Uterus (tissue), 4 donors: ENCODE results near the gene BRD7. TPM values are rescaled to one million over a fixed set of nuclear protein-coding genes. Genes with fewer than 3 reads are reported as not detected.

Experiments
- DNase-seq, 2 donors: peaks; one replicate each; pipeline ENCODE4 v3.0.0-alpha.2; 2019 to 2020
- H3K27ac ChIP-seq, 2 donors: fragments of 200-600 bp; sonication (generic); 1 replicate in 1 of 2; 2 replicates in 1 of 2; pipeline ENCODE4 v1.5.1; 2016 to 2018
- H3K27me3 ChIP-seq, 2 donors: fragments of 200-600 bp; sonication (generic); one replicate each; pipeline ENCODE4 v1.5.1; 2018 to 2019; ENCODE audit warnings: control low read depth in 1 of 2
- H3K36me3 ChIP-seq, 2 donors: fragments of 200-600 bp; sonication (generic); one replicate each; pipeline ENCODE4 v1.5.1; 2019; ENCODE audit warnings: control low read depth in 1 of 2
- H3K4me1 ChIP-seq, 2 donors: fragments of 200-600 bp; sonication (generic); one replicate each; pipeline ENCODE4 v1.5.1; 2018 to 2019; ENCODE audit warnings: control low read depth in 1 of 2
- H3K4me3 ChIP-seq, 2 donors: fragments of 200-600 bp; sonication (generic); 1 replicate in 1 of 2; 2 replicates in 1 of 2; pipeline ENCODE4 v1.5.1; 2018 to 2019; ENCODE audit warnings: mild to moderate bottlenecking in 1 of 2
- H3K9me3 ChIP-seq, 2 donors: fragments of 200-600 bp; sonication (generic); one replicate each; pipeline ENCODE4 v1.5.1; 2019; ENCODE audit warnings: control low read depth in 1 of 2
- CTCF ChIP-seq, 4 experiments: fragments of 200-600 bp in 2 of 4; fragments of 450-650 bp in 2 of 4; sonication (generic) in 2 of 4; IDR thresholded peaks; one replicate each; pipeline ENCODE4 v1.5.1; 2016 to 2019; ENCODE audit warnings: antibody characterized with exemption in 4 of 4, mild to moderate bottlenecking in 2 of 4, moderate library complexity in 1 of 4
- POLR2A ChIP-seq, 2 donors: fragments of 450-650 bp; IDR thresholded peaks; one replicate each; pipeline ENCODE4 v1.6.1; 2016; ENCODE audit warnings: antibody characterized with exemption in 2 of 2, mild to moderate bottlenecking in 1 of 2, moderate library complexity in 1 of 2
- intact Hi-C: fragments of 100-400 bp; cut with DNase I; formaldehyde crosslinking; loops from one replicate; pipeline ENCODE4 v1.15.1; 2023; ENCODE audit warnings: low total_unique reads
- total RNA-seq, 4 donors: library from RNA; depleted of rRNA in 3 of 4; stranded (reverse); fragments of >200 nt in 3 of 4; gene quantifications; one replicate each; pipeline versions ENCODE4 v1.1.0 to v1.2.4, GENCODE V29; 2014 to 2023
- donor health status: DM: yes; HTN: yes; CAD: no.

Gene BRD7
- total RNA-seq, 4 donors from 2014 or later: 26.9 to 74.8 (median 40.3) TPM

GRCh38 chr16:50316102-50316847, 52.5 kb downstream of the BRD7 start:
- TF ChIP-seq CTCF (IDR thresholded peaks at IDR 0.05) (no peak), POLR2A (IDR thresholded peaks at IDR 0.05) (no peak)
- DNase-seq: no peak
- Histone ChIP-seq H3K36me3 (no peaks in the 10 kb centered on the region), H3K4me1 (no peaks in the 10 kb centered on the region), H3K4me3 (no peak overlapping the region), H3K27me3 (no peaks in the 10 kb centered on the region), H3K9me3 (no peaks in the 10 kb centered on the region), H3K27ac (no peak overlapping the region)
- intact Hi-C loops: no loop called here

GRCh38 chr16:50315346-50315997, 53.3 kb downstream of the BRD7 start:
- no peak overlapping the region for H3K27ac ChIP-seq
- intact Hi-C loops: no loop called here

GRCh38 chr16:50314665-50315064, 54.1 kb downstream of the BRD7 start:
- Histone ChIP-seq H3K27me3 (no peaks in the 10 kb centered on the region), H3K9me3 (no peaks in the 10 kb centered on the region), H3K36me3 (no peaks in the 10 kb centered on the region), H3K4me3 (no peak overlapping the region), H3K4me1 (no peaks in the 10 kb centered on the region), H3K27ac (no peak overlapping the region)
- DNase-seq: no peak
- intact Hi-C loops: no loop called here
- TF ChIP-seq CTCF (IDR thresholded peaks at IDR 0.05) (no peak), POLR2A (IDR thresholded peaks at IDR 0.05) (no peak)

More at GRCh38 chr16:50315346-50315997, 53.3 kb downstream of the BRD7 start:
- no peak overlapping the region for H3K4me3 ChIP-seq
- TF ChIP-seq POLR2A (IDR thresholded peaks at IDR 0.05) (no peak), CTCF (IDR thresholded peaks at IDR 0.05) (no peak)
- H3K36me3 ChIP-seq: no peaks in the 10 kb centered on the region
- no peaks in the 10 kb centered on the region for H3K27me3 ChIP-seq
- peak in 1 of 2 donors; percentile 16 for DNase-seq
- no peaks in the 10 kb centered on the region for H3K9me3 ChIP-seq
- H3K4me1 ChIP-seq: no peaks in the 10 kb centered on the region

GRCh38 chr16:50313596-50314478, 55.0 kb downstream of the BRD7 start:
- TF ChIP-seq CTCF (IDR thresholded peaks at IDR 0.05): no peak
- TF ChIP-seq POLR2A (IDR thresholded peaks at IDR 0.05): no peak
- H3K36me3 ChIP-seq: no peaks in the 10 kb centered on the region
- H3K9me3 ChIP-seq: no peaks in the 10 kb centered on the region
- intact Hi-C loops: no loop called here
- no peak overlapping the region for H3K27ac ChIP-seq
- no peaks in the 10 kb centered on the region for H3K27me3 ChIP-seq
- H3K4me1 ChIP-seq: no peaks in the 10 kb centered on the region
- DNase-seq: peak in 1 of 2 donors; percentile 45
- no peak overlapping the region for H3K4me3 ChIP-seq
